ENCODE data around the gene IGFBP1.

The IGFBP1 gene

DNA sequence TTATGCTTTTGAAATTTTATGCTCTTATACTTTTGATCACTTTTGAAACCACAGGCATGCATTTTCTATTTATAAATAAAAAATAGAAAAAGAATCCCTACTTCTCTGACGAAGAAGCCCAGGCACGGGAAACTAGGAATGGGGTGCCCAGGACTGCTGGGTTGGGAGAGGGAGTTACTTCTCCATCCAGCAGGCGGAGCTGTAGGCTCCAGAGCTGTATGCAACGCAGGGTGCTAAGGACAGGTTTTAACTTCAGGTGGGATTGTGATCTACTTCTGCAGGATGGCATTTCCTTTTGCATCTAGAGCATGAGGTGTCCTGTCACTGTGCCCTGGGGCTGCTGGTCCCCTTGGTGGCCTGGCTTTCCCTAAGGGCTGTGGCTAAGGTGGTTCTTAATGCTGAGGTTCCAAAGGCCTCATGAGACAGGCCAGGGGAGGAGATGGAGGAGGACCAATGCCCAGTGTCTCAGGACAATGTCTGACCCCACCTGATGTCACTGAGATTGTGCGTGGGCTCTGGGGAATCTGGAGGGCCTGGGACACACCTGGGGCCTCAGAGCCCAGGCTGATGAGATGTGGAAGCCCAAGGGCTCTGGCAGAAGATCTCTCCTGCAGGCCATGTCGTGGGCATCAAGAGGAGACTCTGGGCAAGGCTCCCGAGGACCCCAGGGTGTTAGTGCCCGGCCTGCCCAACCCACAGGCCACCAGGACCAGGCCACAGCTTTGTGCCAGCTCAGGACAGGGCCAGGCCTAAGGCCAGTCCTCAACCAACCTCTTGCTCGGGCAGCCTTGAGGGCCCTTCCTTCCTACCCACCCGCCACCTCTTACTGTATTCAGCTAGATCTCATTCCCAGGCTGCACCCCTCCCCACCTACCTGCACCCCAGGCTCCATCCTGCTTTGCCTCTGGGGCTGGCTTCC lies 15.9 kb upstream of the IGFBP1 start:
- Mint-ChIP-seq H3K36me3 (ENCODE audit: low read depth) (no peaks in the 10 kb centered on the region), H3K4me1 (ENCODE audit: low read depth) (no peaks in the 10 kb centered on the region), H3K4me3 (no peak overlapping the region), H3K9me3 (no peaks in the 10 kb centered on the region), H3K27ac (no peak overlapping the region), H3K27me3 (ENCODE audit: low read depth) (peaks cover 3% of the 10 kb centered on the region)
- no peak for DNase-seq (ENCODE audit: low spot score)

DNA sequence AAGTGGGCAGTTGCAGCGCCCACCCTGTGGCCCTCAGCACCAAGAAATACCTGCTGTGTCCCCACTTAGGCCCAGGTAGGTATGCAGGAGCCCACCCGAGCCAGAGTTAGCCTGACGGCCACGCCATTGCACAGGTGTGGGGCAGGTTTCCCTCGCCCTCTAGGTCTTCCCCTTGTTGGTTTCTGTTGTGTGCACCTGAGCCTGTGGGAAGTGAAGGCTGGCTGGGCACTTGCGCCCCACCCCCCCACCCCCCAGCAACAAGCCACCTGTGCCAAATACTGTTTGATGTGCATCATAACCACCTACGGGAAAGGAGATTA lies 15.3 kb upstream of the IGFBP1 start, which contains the start of gene CCDC201:
TSS of gene CCDC201 (minus strand) at position 48 of the 320 bp plus-strand sequence. CDS start 75 bp downstream, outside the sequence.
- H3K4me1 Mint-ChIP-seq (ENCODE audit: low read depth) = no peaks in the 10 kb centered on the region
- no peaks in the 10 kb centered on the region for H3K36me3 Mint-ChIP-seq (ENCODE audit: low read depth)
- H3K27me3 Mint-ChIP-seq (ENCODE audit: low read depth) = peaks cover 3% of the 10 kb centered on the region
- no peak within 1 kb of the TSS for H3K4me3 Mint-ChIP-seq
- DNase-seq (ENCODE audit: low spot score) = no peak
- no peaks in the 10 kb centered on the region for H3K9me3 Mint-ChIP-seq
- no peak within 1 kb of the TSS for H3K27ac Mint-ChIP-seq

DNA sequence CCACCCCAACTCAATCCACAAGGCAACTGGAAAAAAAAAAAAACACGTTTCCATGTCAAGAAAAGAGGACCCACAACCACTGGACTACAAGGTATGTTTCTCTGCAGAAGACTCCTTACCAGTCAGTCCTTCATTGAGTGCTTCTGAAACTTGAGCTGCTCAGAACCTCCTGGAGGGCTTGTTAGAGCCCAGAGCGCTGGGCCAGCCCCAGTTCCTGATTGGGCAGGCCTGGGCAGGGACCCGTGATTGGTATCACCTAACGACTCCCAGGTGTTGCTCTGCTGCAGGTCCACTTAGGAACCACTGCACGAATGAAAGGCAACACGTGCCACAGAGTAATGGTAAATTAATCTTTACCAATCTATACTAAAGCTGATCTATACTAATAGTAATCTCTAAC lies 14.9 kb upstream of the IGFBP1 start:
- H3K4me1 Mint-ChIP-seq (ENCODE audit: low read depth) = no peaks in the 10 kb centered on the region
- H3K27ac Mint-ChIP-seq = no peak overlapping the region

DNA sequence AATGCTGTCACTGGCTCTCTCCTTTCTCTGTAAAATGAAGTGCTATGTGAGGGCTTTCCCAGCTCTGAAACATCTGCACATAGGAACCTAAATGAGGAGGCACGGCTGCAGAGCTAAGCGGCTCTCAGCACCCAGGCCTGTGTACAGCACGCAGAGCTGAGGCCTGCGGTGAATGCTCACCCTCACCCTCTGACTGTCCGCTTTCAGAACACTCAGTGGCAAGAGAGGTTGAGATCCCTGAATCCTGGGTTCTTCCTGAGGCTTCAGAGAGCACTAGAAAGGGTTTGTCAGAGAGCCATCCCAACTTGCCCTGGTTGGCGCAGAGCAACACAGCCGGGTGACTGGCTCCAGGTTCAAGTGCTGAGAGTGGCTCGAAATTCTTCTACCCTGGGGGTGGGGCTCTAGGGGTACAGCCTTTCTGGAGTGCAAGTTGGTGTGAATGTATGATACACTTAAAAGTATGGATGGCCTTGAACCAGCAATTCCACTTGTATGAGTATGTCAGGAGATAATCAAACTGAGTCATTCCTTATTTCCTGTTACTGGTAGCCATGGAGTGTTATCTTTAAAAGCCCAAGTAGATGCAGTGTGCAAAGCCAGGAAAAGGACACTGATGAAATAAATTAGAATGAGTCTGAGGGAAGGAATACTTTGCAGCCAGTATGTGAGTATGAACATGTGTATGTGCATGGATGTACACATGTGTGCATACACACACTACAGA lies 13.7 kb upstream of the IGFBP1 start:
- Mint-ChIP-seq H3K36me3 (ENCODE audit: low read depth) (no peaks in the 10 kb centered on the region), H3K27ac (no peak overlapping the region), H3K27me3 (ENCODE audit: low read depth) (peaks cover 3% of the 10 kb centered on the region), H3K4me1 (ENCODE audit: low read depth) (no peaks in the 10 kb centered on the region), H3K4me3 (no peak overlapping the region), H3K9me3 (no peaks in the 10 kb centered on the region)
- DNase-seq (ENCODE audit: low spot score) = no peak

More for the DNA sequence above, 14.9 kb upstream of the IGFBP1 start:
- Mint-ChIP-seq H3K27me3 (ENCODE audit: low read depth) (peaks cover 3% of the 10 kb centered on the region), H3K9me3 (no peaks in the 10 kb centered on the region), H3K4me3 (no peak overlapping the region), H3K36me3 (ENCODE audit: low read depth) (no peaks in the 10 kb centered on the region)
- DNase-seq (ENCODE audit: low spot score) = no peak

DNA sequence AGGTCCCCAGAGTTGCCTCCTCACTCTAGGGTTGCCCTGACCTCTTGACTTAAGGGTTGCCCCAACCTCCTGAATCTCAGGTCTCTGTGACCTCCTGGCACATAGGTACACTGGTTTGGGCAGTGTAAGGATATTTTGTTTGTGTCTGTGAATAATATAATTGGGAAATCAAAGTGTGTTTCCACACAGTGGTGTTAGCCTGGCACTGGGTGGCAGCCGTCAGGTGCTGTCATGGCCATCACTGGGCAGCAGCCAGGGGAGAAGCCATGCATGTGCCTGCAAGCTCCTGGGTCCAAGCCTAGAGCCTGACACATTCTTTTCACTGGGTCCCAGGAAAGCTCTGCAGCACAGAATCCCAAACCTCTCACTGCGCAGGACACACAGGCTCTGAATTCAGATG lies 11.8 kb upstream of the IGFBP1 start:
- no peaks in the 10 kb centered on the region for H3K9me3 Mint-ChIP-seq

DNA sequence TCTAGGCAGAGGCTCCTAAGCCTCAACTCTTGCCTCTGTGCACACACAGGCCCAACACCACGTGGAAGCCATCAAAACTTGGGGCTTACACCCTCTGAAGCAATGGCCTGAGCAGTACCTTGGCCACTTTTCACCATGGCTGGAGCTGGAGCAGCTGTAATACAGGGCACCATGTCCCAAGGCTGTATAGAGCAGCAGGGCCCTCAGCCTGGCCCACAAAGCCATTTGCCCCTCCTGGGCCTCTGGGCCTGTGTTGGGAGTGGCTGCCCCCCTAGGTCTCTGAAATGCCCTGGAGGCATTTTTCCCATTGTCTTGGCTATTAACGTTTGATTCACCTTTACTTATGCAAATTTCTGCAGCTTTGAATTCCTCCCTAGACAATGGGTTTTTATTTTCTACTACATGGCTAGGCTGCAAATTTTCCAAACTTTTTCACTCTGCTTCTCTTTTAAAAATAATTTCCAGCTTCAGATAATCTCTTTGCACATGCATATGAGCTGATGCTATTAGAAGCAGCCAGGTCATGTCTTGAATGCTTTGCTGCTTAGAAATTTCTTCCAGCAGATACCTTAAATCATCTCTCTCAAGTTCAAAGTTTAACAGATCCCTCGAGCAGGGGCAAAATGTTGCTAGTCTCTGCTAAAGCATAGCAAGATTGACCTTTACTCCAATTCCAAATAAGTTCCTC lies 9.7 kb upstream of the IGFBP1 start:
- Mint-ChIP-seq H3K36me3 (ENCODE audit: low read depth) (no peaks in the 10 kb centered on the region), H3K27ac (no peak overlapping the region), H3K4me3 (no peak overlapping the region), H3K27me3 (ENCODE audit: low read depth) (no peaks in the 10 kb centered on the region), H3K9me3 (no peaks in the 10 kb centered on the region), H3K4me1 (ENCODE audit: low read depth) (no peaks in the 10 kb centered on the region)
- no peak for DNase-seq (ENCODE audit: low spot score)

More for the DNA sequence above, 11.8 kb upstream of the IGFBP1 start:
- no peak for DNase-seq (ENCODE audit: low spot score)
- H3K27ac Mint-ChIP-seq = no peak overlapping the region
- H3K4me1 Mint-ChIP-seq (ENCODE audit: low read depth) = no peaks in the 10 kb centered on the region
- no peak overlapping the region for H3K4me3 Mint-ChIP-seq
- no peaks in the 10 kb centered on the region for H3K27me3 Mint-ChIP-seq (ENCODE audit: low read depth)
- no peaks in the 10 kb centered on the region for H3K36me3 Mint-ChIP-seq (ENCODE audit: low read depth)

DNA sequence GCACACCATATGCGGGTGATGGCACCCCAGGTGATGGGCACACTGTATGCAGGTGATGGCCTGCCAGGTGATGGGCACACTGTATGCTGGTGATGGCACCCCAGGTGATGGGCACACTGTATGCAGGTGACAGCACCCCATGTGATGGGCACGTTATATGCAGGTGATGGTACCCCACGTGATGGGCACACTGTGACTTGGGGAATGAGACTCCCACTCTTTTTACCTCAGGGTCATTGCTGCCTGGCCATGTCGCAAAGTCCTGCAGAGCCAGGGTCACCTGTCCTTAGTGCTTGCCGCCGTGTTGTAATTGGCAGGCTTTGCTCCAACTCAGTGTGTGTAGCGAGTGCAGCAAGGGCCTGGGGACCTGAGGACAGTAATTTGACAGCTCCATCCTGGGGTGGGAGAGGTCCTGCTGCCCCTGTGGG lies 7.8 kb upstream of the IGFBP1 start:
- no peak overlapping the region for H3K4me3 Mint-ChIP-seq
- DNase-seq (ENCODE audit: low spot score) = no peak
- peaks cover 4% of the 10 kb centered on the region for H3K27me3 Mint-ChIP-seq (ENCODE audit: low read depth)
- H3K9me3 Mint-ChIP-seq = no peaks in the 10 kb centered on the region
- H3K27ac Mint-ChIP-seq = no peak overlapping the region
- H3K4me1 Mint-ChIP-seq (ENCODE audit: low read depth) = no peaks in the 10 kb centered on the region
- H3K36me3 Mint-ChIP-seq (ENCODE audit: low read depth) = no peaks in the 10 kb centered on the region

DNA sequence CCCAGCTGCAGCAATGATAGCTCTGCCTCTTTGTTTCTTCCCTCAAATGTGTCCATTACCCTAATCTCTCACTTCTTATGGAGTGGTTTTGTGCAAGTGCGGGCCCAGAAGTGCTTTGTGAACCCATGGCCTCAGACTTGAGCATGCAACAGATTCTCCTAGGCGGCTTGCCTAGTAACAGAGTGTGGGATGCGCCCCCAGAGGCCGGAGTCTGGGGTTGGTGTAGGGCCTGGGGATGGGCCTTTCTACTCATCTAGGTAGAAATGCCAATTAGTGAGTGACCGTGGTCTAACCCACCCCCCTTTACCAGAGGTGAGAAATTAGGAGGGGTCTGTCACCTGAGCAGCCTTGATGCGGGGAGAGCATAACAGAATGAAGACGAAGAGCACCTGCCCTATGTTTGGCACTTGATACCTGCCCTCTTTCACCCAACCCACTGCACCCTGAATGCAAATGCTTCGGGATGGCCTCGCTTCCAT lies 7.0 kb upstream of the IGFBP1 start:
- Mint-ChIP-seq H3K9me3 (no peaks in the 10 kb centered on the region), H3K4me3 (no peak overlapping the region), H3K36me3 (ENCODE audit: low read depth) (no peaks in the 10 kb centered on the region), H3K27me3 (ENCODE audit: low read depth) (peaks cover 5% of the 10 kb centered on the region), H3K27ac (no peak overlapping the region), H3K4me1 (ENCODE audit: low read depth) (no peaks in the 10 kb centered on the region)
- no peak for DNase-seq (ENCODE audit: low spot score)

DNA sequence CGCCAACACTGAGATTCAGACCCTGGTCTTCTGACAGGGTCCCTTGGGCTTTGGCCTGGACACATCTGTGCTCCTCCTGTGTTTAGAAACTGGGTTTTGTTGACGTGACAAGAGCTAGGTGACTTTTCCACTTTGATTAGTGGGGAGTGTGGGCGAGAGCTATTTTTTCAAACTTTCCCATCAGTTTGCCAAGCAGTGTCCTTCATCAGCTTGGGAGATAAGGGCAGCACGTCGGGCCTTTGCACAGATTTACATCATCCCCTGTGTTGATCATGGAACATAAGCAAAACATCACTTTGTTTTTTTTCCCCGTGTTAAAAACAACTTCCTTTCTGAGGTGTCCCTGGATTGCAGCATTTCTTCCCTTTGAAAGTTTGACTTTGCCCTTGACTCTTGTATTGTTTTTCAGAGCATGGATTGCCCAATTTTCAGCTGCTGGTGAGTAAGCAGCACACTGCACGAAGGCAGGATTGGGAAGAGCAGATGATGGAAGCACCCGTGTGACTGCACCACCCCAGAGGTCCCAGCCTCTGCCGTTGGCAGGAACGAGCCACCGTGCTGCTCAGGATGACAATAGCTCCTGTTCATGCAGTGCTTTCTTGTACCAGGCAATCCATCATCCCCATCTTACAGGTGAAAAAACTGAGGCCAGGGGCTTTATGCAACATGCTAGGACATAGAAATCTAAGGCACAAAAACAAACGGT lies 6.4 kb upstream of the IGFBP1 start:
- no peak overlapping the region for H3K27ac Mint-ChIP-seq
- H3K36me3 Mint-ChIP-seq (ENCODE audit: low read depth) = no peaks in the 10 kb centered on the region
- no peaks in the 10 kb centered on the region for H3K9me3 Mint-ChIP-seq
- peaks cover 10% of the 10 kb centered on the region for H3K27me3 Mint-ChIP-seq (ENCODE audit: low read depth)
- H3K4me3 Mint-ChIP-seq = no peak overlapping the region
- DNase-seq (ENCODE audit: low spot score) = no peak
- H3K4me1 Mint-ChIP-seq (ENCODE audit: low read depth) = no peaks in the 10 kb centered on the region

DNA sequence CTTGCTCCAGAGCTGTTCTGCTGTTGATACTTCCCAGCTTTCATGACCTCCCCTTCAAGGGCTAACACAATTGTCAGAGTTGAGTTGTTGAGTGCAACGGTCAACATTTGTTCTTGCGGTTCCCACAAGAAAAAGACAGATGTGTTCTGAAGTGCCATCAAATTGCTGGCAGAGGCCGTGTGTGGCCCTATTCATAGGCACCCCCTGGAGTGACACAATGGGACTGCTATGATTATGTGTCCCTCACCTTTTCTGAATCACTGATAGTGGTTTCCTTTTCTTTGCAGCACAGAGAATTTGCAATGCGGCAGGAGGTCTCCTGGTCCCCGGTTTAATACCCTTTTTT lies 5.8 kb upstream of the IGFBP1 start:
- Mint-ChIP-seq H3K27ac (no peak overlapping the region), H3K36me3 (ENCODE audit: low read depth) (no peaks in the 10 kb centered on the region), H3K4me3 (no peak overlapping the region), H3K27me3 (ENCODE audit: low read depth) (peaks cover 15% of the 10 kb centered on the region), H3K9me3 (no peaks in the 10 kb centered on the region), H3K4me1 (ENCODE audit: low read depth) (no peaks in the 10 kb centered on the region)
- no peak for DNase-seq (ENCODE audit: low spot score)

DNA sequence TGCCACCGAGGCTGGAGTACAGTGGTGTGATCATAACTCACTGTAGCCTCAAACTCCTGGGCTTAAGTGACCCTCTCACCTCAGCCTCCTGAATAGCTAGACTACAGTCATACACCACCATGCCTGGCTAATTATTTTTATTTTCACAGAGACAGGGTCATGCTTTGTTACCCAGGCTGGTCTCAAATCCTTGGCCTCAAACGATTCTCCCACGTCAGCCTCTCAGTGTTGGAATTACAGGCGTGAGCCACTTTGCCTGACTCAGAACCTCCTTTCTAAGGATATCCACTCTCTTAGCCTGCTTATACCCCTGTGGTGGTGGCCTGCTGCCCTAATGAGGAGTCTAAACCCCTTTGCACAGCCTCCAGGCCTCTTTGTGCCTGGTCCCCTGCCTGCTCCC lies 4.2 kb upstream of the IGFBP1 start:
- Mint-ChIP-seq H3K4me3 (no peak overlapping the region), H3K27me3 (ENCODE audit: low read depth) (peaks cover 29% of the 10 kb centered on the region), H3K9me3 (no peaks in the 10 kb centered on the region), H3K27ac (no peak overlapping the region), H3K36me3 (ENCODE audit: low read depth) (no peaks in the 10 kb centered on the region), H3K4me1 (ENCODE audit: low read depth) (no peaks in the 10 kb centered on the region)
- no peak for DNase-seq (ENCODE audit: low spot score)

DNA sequence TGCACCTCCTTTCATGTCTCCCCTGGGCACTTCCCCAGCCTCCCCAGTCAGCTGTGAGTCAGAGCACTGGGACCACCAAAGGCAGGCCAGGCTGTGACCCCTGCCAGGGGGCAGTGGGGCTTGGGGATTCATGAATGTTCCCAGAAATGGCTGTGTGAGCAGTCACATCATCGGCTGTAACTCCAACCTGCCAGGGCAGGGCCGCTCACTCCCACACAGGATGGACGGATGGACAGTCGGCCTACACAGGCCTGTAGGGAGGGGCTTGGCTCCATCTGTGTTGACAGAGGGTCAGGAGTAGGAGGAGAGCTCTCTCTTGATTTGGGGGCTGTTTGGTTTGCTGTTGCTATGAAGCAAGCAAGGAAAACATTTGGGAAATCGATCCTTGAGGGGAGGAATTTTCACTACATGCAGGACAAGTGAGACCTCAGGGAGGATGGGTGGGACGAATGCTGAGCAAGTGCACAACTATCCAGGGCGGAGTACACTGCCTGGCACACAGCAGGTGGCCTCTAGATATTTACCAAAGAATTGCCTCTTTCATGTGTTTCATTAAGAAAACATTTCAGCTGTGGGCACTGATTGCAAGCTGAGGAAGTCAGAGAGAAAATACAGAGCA lies 2.9 kb upstream of the IGFBP1 start:
- Mint-ChIP-seq H3K36me3 (ENCODE audit: low read depth) (no peaks in the 10 kb centered on the region), H3K27ac (no peak overlapping the region), H3K4me3 (no peak overlapping the region), H3K27me3 (ENCODE audit: low read depth) (peaks cover 36% of the 10 kb centered on the region), H3K4me1 (ENCODE audit: low read depth) (no peaks in the 10 kb centered on the region), H3K9me3 (no peaks in the 10 kb centered on the region)
- DNase-seq (ENCODE audit: low spot score) = no peak

DNA sequence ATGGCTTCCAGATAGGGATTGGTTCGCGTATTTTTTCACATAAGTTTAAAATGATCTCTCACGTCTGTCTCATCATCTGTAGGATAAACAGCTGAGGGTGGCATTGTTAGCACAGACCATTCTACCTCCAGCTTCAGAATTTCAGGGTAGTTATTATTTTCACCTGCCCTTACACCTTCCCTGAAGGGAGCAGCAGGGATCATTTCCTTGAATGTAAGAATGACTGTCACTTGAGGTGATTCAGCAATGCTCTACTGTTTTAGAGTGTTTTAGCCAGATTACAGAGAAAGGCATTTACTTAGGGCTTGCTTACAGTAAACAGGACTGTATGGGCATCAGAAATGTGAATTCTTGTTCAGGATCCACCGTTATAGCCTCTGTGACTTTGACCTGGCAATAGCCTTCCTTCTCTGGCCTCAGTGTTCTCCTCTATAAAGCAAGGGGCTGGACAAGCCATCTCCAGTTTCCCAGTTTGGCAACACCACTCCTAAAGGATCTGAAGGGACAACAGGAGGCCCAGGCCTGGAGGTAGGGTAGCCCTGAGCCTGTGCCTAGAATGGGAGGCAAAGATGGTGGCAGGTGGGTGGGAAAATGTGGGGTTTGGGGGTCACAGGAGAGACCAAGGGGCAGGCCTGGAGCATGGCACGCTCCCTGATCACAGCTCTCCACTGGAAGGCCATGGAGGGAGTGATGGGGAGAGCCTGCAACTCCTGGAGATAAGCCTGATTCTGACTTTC lies 1.2 kb upstream of the IGFBP1 start:
- Mint-ChIP-seq H3K27ac (no peak overlapping the region), H3K27me3 (ENCODE audit: low read depth) (peaks cover 46% of the 10 kb centered on the region), H3K36me3 (ENCODE audit: low read depth) (no peaks in the 10 kb centered on the region), H3K4me1 (ENCODE audit: low read depth) (no peaks in the 10 kb centered on the region), H3K4me3 (no peak overlapping the region), H3K9me3 (no peaks in the 10 kb centered on the region)
- no peak for DNase-seq (ENCODE audit: low spot score)
